Thymus (tissue), 11 donors: Measurements from ENCODE around the gene DLL1. TPM values are rescaled to one million over a fixed set of nuclear protein-coding genes. Genes with fewer than 3 reads are reported as not detected.

Experiments
- DNase-seq, 9 donors: peaks; one replicate each; pipeline ENCODE4 v3.0.0-alpha.2; 2013; ENCODE audit warnings: low spot score in 9 of 9, low read depth in 6 of 9, missing footprints in 1 of 9
- H3K27ac ChIP-seq, 2 donors: one replicate each; pipeline ENCODE4 v1.5.1; 2013; ENCODE audit warnings: control low read depth in 1 of 2, low read depth in 1 of 2, low read length in 1 of 2, mild to moderate bottlenecking in 1 of 2, moderate library complexity in 1 of 2
- H3K27me3 ChIP-seq, 2 donors: one replicate each; pipeline ENCODE4 v1.5.1; 2013; ENCODE audit warnings: low read length in 1 of 2; ENCODE audit not compliant: control insufficient read depth in 2 of 2, insufficient read depth in 1 of 2
- H3K36me3 ChIP-seq, 2 donors: one replicate each; pipeline ENCODE4 v1.5.1; 2013; ENCODE audit warnings: low read length in 1 of 2, mild to moderate bottlenecking in 1 of 2, moderate library complexity in 1 of 2; ENCODE audit not compliant: control insufficient read depth in 2 of 2, insufficient read depth in 2 of 2
- H3K4me1 ChIP-seq, 2 donors: one replicate each; pipeline ENCODE4 v1.5.1; 2013; ENCODE audit warnings: low read length in 2 of 2; ENCODE audit not compliant: control insufficient read depth in 2 of 2, insufficient read depth in 2 of 2
- H3K4me3 ChIP-seq, 2 donors: one replicate each; pipeline ENCODE4 v1.5.1; 2013; ENCODE audit warnings: low read length in 2 of 2, control low read depth in 1 of 2, mild to moderate bottlenecking in 1 of 2
- H3K9me3 ChIP-seq, 2 donors: one replicate each; pipeline ENCODE4 v1.5.1; 2013; ENCODE audit warnings: low read length in 1 of 2, mild to moderate bottlenecking in 1 of 2; ENCODE audit not compliant: control insufficient read depth in 2 of 2, insufficient read depth in 1 of 2
- WGBS: extraction: QIAGEN DNeasy Blood & Tissue Kit; methylation state at CpG from one replicate; pipeline ENCODE4 v1.1.7; 2013; 5-methylcytosine and 5-hydroxymethylcytosine counted together
- polyA plus RNA-seq: library from polyadenylated mRNA; stranded (reverse); fragments of 200-250 nt; gene quantifications from one replicate; pipeline ENCODE4 v1.2.3, GENCODE V29; 2013
- total RNA-seq: library from RNA; stranded (reverse); fragments of 120-200 nt; gene quantifications from one replicate; pipeline ENCODE4 v1.2.4, GENCODE V29; 2013
- donor health status: healthy.

Gene DLL1
- total and polyA plus RNA-seq, 2 donors = 1.6 to 5.7 TPM

DNA sequence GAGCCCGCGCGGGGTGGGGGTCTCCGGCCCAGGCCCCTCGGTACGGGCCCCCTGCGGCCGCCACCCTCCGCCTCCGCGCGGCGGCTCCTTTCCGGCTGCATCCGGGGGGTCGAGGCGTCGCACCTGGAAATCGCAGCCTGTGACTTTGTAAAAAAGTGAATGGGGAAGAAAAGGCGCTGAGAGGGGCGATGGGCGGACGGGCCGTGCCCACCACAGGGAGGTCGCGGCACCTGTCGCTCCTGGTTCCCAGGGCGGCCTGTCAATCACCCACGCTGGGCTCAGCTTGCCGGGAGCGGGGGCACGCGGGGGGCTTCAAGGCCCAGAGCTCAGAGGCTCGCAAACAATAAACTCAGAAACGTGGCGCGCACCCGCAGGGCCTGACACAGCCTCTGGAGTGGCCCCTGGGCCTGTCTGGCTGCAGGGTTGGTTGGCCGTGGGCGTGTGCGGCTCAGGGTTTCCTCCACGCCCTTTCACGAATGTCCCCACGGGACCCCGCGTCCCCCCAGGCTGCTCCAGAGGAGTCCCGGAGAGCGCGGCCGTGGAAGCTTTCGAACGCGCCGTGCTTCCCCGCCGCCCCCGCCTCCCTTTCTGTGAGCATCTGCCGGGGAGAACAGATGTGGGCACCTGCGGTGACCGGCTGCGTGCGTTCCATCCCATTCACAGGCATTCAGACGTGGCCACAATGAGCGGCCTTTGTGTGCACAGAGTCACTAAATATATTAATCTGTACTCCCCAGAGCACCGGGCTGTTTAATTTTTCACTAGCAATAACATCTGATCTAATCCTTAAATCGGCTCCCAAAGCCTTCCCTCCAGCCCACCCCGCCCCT, 6.1 kb upstream of the DLL1 start:
- DNase-seq = peak in 1 of 9 donors; percentile 46
- 4% methylated on average over 67 of the region's 67 CpGs for WGBS
- H3K4me3 ChIP-seq = peak overlapping the region in 1 of 2 donors; percentile 54
- H3K27ac ChIP-seq = no peak overlapping the region
- no peaks in the 10 kb centered on the region for H3K36me3 ChIP-seq
- H3K4me1 ChIP-seq = peaks cover 21 to 35% of the 10 kb centered on the region in 2 donors
- peaks cover 1 to 14% of the 10 kb centered on the region in 2 donors for H3K9me3 ChIP-seq
- H3K27me3 ChIP-seq = peaks cover 68 to 86% of the 10 kb centered on the region in 2 donors

DNA sequence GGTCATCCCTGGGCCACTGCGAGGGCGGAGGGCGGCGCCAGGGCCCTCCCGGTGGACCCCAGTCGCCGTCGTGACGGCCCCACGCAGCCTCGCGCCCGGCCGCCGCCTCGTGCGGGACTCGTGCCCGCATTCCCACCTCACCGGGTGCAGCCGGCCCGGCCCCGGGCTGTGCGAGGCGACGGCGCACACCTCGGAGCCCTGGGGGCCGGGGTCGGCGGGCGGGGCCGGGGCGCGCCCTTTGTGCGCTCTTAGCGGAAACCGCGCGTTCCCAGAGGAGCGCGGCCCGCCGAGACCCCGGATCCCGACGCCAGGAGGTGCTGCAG, 5.5 kb upstream of the DLL1 start:
- Histone ChIP-seq H3K27me3 (peaks cover 74 to 92% of the 10 kb centered on the region in 2 donors), H3K4me1 (peaks cover 23 to 40% of the 10 kb centered on the region in 2 donors), H3K9me3 (peaks cover 1 to 14% of the 10 kb centered on the region in 2 donors), H3K4me3 (peak overlapping the region in 1 of 2 donors; percentile 54), H3K36me3 (no peaks in the 10 kb centered on the region), H3K27ac (no peak overlapping the region)
- DNase-seq = no peak
- 2% methylated on average over 47 of the region's 47 CpGs for WGBS

- H3K36me3 ChIP-seq = no peaks in the 10 kb centered on the region
- DNase-seq = peak in 1 of 9 donors; percentile 55
- peaks cover 79 to 93% of the 10 kb centered on the region in 2 donors for H3K27me3 ChIP-seq
- no peak overlapping the region for H3K27ac ChIP-seq
- H3K4me1 ChIP-seq = peaks cover 23 to 41% of the 10 kb centered on the region in 2 donors
- peak overlapping the region in 1 of 2 donors; percentile 54 for H3K4me3 ChIP-seq
- 2% methylated on average over 109 of the region's 109 CpGs for WGBS
- peaks cover 1 to 8% of the 10 kb centered on the region in 2 donors for H3K9me3 ChIP-seq
These were observed 4.9 kb upstream of the DLL1 start for GRCh38 chr6:170295510-170296422.

DNA sequence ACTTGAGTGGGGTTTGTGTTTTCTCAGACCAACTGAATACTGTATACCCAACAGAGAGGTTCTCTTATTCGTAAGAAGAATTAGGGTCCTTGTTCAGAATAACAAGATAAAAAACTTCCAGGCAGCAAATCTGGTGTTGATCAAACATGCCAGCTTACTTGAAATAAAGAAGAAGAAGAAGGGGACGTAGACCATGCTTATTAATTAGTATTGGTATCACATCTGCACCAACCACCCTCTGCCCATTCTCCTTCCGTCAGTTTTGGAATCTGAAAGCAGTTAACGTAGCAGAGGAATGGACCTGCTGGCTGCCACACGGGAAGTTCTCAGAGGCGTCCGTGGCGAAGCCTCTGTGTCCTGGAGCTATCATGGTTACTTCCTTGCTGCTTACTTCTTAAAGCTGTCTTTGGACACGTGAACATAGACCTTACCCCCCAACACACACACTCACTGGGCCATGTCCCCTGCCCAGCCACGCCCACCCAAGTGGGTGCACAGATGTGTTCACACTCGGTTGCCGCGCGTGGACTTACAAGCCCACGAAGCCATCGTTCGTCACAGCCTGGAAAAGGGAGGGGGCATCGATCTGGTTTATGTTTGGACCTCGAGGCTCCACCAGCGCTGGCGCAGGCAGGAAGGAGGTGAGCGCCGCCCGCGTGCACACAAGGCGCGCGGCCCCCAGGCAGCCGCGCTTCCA, 4.1 kb upstream of the DLL1 start:
- Histone ChIP-seq H3K4me1 (peaks cover 23 to 44% of the 10 kb centered on the region in 2 donors), H3K27me3 (peaks cover 86 to 97% of the 10 kb centered on the region in 2 donors), H3K9me3 (peaks cover 1 to 7% of the 10 kb centered on the region in 2 donors), H3K27ac (no peak overlapping the region), H3K36me3 (no peaks in the 10 kb centered on the region), H3K4me3 (peak overlapping the region in 1 of 2 donors; percentile 54)
- 8% methylated on average over 30 of the region's 30 CpGs for WGBS
- no peak for DNase-seq

GRCh38 chr6:170294298-170294730, 3.4 kb upstream of the DLL1 start:
- peaks cover 26 to 48% of the 10 kb centered on the region in 2 donors for H3K4me1 ChIP-seq
- peaks cover 89 to 100% of the 10 kb centered on the region in 2 donors for H3K27me3 ChIP-seq
- H3K9me3 ChIP-seq = peaks cover 1 to 7% of the 10 kb centered on the region in 2 donors
- DNase-seq = no peak
- no peaks in the 10 kb centered on the region for H3K36me3 ChIP-seq
- H3K27ac ChIP-seq = no peak overlapping the region
- H3K4me3 ChIP-seq = no peak overlapping the region
- 26% methylated on average over 2 of the region's 2 CpGs for WGBS

GRCh38 chr6:170293341-170294231, 2.7 kb upstream of the DLL1 start:
- no peak overlapping the region for H3K27ac ChIP-seq
- H3K9me3 ChIP-seq = peaks cover 1 to 7% of the 10 kb centered on the region in 2 donors
- H3K4me3 ChIP-seq = no peak overlapping the region
- peaks cover 28 to 53% of the 10 kb centered on the region in 2 donors for H3K4me1 ChIP-seq
- no peaks in the 10 kb centered on the region for H3K36me3 ChIP-seq
- 6% methylated on average over 23 of the region's 23 CpGs for WGBS
- peaks cover 89 to 100% of the 10 kb centered on the region in 2 donors for H3K27me3 ChIP-seq
- no peak for DNase-seq

DNA sequence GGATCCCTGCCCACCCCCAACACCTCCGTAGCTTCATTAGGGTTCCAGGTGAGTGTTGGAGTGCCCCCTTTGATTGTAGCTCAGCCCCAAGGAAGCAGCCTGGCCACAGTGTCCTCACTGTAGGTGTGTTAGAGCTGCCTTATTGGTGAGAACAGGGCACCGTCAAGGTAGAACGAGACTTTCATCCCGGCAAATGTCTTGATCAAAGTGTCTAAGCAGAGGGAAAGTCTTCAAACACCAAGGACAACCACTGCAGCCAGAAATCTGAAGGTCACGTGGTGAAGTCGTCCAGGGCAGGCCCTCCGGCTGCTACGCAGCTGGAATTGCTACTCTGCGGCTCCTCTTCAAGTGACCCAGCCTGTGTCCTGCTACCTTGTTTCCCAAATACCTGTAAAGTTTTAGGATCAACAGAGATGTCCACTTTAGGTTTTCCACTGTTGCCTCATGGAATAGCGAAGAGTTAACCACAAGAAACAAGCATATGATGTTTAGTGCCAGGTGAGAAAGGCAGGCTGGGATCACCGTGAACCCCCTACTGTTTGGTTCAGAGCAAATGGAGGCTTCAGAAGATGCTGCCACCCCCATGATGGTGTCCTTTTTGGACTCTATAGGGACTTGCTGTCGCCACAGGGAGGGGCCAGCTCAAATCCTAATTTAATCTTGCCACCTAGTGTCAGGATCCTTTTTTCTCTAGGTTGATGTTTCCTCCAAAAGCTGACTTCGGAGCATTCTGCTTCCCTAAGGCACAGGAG, 1.7 kb upstream of the DLL1 start:
- DNase-seq = no peak
- WGBS = 6% methylated on average over 13 of the region's 13 CpGs
- H3K4me3 ChIP-seq = no peak overlapping the region
- H3K4me1 ChIP-seq = peaks cover 28 to 59% of the 10 kb centered on the region in 2 donors
- no peak overlapping the region for H3K27ac ChIP-seq
- peaks cover 89 to 100% of the 10 kb centered on the region in 2 donors for H3K27me3 ChIP-seq
- peaks cover 0 to 7% of the 10 kb centered on the region in 2 donors for H3K9me3 ChIP-seq
- no peaks in the 10 kb centered on the region for H3K36me3 ChIP-seq
